NCI-H1436 treated with DMSO at 0.1 percent for 48 hours (cell line): ENCODE results near the gene TRABD2B.

Source experiments
- DNase-seq: peaks from one replicate; lab custom pipeline; 2025; lab: John Stamatoyannopoulos, UW

The TRABD2B gene

GRCh38 chr1:47774986-47775834 is 222.0 kb downstream of the TRABD2B start:
- DNase-seq: no peak

GRCh38 chr1:47772960-47773682 is 224.1 kb downstream of the TRABD2B start:
- no peak for DNase-seq

- DNase-seq: no peak
Measured at GRCh38 chr1:47772281-47772680, 224.9 kb downstream of the TRABD2B start.

GRCh38 chr1:47771751-47772150 is 225.4 kb downstream of the TRABD2B start:
- no peak for DNase-seq

GRCh38 chr1:47769983-47770382 is 227.2 kb downstream of the TRABD2B start:
- no peak for DNase-seq

- no peak for DNase-seq
Measured at GRCh38 chr1:47769295-47769694, 227.9 kb downstream of the TRABD2B start.

- no peak for DNase-seq
Measured at GRCh38 chr1:47767741-47768100, 229.5 kb downstream of the TRABD2B start.

- DNase-seq: no peak
Measured at GRCh38 chr1:47766832-47767740, 230.1 kb downstream of the TRABD2B start.

GRCh38 chr1:47765742-47766485 is 231.3 kb downstream of the TRABD2B start:
- no peak for DNase-seq

GRCh38 chr1:47765236-47765635 is 231.9 kb downstream of the TRABD2B start:
- no peak for DNase-seq

GRCh38 chr1:47764461-47765046 is 232.6 kb downstream of the TRABD2B start:
- no peak for DNase-seq

- no peak for DNase-seq
Measured at GRCh38 chr1:47763591-47764171, 233.5 kb downstream of the TRABD2B start.

- DNase-seq: no peak
Measured at GRCh38 chr1:47761974-47762373, 235.2 kb downstream of the TRABD2B start.

GRCh38 chr1:47761201-47761930 is 235.8 kb downstream of the TRABD2B start:
- no peak for DNase-seq

- DNase-seq: no peak
Measured at GRCh38 chr1:47759936-47760629, 237.1 kb downstream of the TRABD2B start.

GRCh38 chr1:47759251-47759935 is 237.8 kb downstream of the TRABD2B start:
- no peak for DNase-seq

GRCh38 chr1:47758341-47759250 is 238.6 kb downstream of the TRABD2B start:
- DNase-seq: no peak
